KMS-11 (cell line): ENCODE measurements around the gene SHROOM1.
A peak's percentile ranks its signal among the peaks of the same experiment; 100 is the strongest.

Experiments used
- H2AFZ ChIP-seq: fragments of 200-600 bp; sonication (generic); 2 replicates; pipeline ENCODE4 v1.6.1; 2016; ENCODE audit warnings: antibody characterized with exemption, mixed run types, low read depth
- H3K27ac ChIP-seq: fragments of 200-600 bp; sonication (generic); 2 replicates; pipeline ENCODE4 v1.6.1; 2016; ENCODE audit warnings: mild to moderate bottlenecking, mixed run types
- H3K27me3 ChIP-seq: fragments of 200-600 bp; sonication (generic); 2 replicates; pipeline ENCODE4 v1.6.1; 2017; ENCODE audit warnings: mild to moderate bottlenecking, low read depth, mixed run types, moderate library complexity; ENCODE audit not compliant: insufficient read depth
- H3K36me3 ChIP-seq: fragments of 200-600 bp; sonication (generic); 2 replicates; pipeline ENCODE4 v1.6.1; 2017; ENCODE audit warnings: mild to moderate bottlenecking, mixed run types; ENCODE audit not compliant: insufficient read depth
- H3K4me1 ChIP-seq: fragments of 200-600 bp; sonication (generic); 2 replicates; pipeline ENCODE4 v1.6.1; 2016; ENCODE audit warnings: mild to moderate bottlenecking, low read depth, mixed run types; ENCODE audit not compliant: poor library complexity, severe bottlenecking
- H3K4me2 ChIP-seq: fragments of 200-600 bp; sonication (generic); 2 replicates; pipeline ENCODE4 v1.7.0; 2016; ENCODE audit warnings: mild to moderate bottlenecking, mixed run types
- H3K4me3 ChIP-seq: fragments of 200-600 bp; sonication (generic); IDR thresholded peaks from 2 replicates; pipeline ENCODE4 v1.6.1; 2017; ENCODE audit warnings: low read depth, low read length, mixed read lengths; ENCODE audit not compliant: insufficient read depth
- H3K79me2 ChIP-seq: fragments of 200-600 bp; sonication (generic); 2 replicates; pipeline ENCODE4 v1.6.1; 2016; ENCODE audit warnings: low read depth, mixed run types; ENCODE audit not compliant: insufficient read depth
- H3K9ac ChIP-seq: fragments of 200-600 bp; sonication (generic); 2 replicates; pipeline ENCODE4 v1.6.1; 2016; ENCODE audit warnings: mild to moderate bottlenecking, mixed run types
- H4K20me1 ChIP-seq: fragments of 200-600 bp; sonication (generic); 2 replicates; pipeline ENCODE4 v1.6.1; 2016; ENCODE audit warnings: mild to moderate bottlenecking, mixed run types; ENCODE audit not compliant: insufficient read depth
- CTCF ChIP-seq: fragments of 200-600 bp; sonication (generic); conservative IDR thresholded peaks from 2 replicates; pipeline ENCODE4 v1.6.1; 2017; ENCODE audit warnings: low read depth, mild to moderate bottlenecking, antibody characterized with exemption, low read length, moderate library complexity, mixed read lengths

SHROOM1 gene

GRCh38 chr5:132787076-132787475 lies 43.4 kb downstream of the SHROOM1 start:
- Histone ChIP-seq H3K4me3 (no peak overlapping the region), H3K4me2 (no peak overlapping the region), H3K9ac (no peak overlapping the region), H2AFZ (no peak overlapping the region), H4K20me1 (no peaks in the 10 kb centered on the region), H3K27ac (no peak overlapping the region), H3K4me1 (peaks cover 30% of the 10 kb centered on the region), H3K36me3 (no peaks in the 10 kb centered on the region), H3K79me2 (no peaks in the 10 kb centered on the region), H3K27me3 (no peaks in the 10 kb centered on the region)
- no peak for TF ChIP-seq CTCF

- no peaks in the 10 kb centered on the region for H3K36me3 ChIP-seq
- peaks cover 37% of the 10 kb centered on the region for H3K4me1 ChIP-seq
- no peaks in the 10 kb centered on the region for H3K27me3 ChIP-seq
- no peaks in the 10 kb centered on the region for H3K79me2 ChIP-seq
- no peak overlapping the region for H3K4me3 ChIP-seq
- TF ChIP-seq CTCF = no peak
- no peaks in the 10 kb centered on the region for H4K20me1 ChIP-seq
- peak overlapping the region; percentile 87 for H2AFZ ChIP-seq
- H3K4me2 ChIP-seq = peak overlapping the region; percentile 54
- H3K27ac ChIP-seq = peak overlapping the region; percentile 67
- H3K9ac ChIP-seq = peak overlapping the region; percentile 53; the same call in 1 of the 2 replicates
These were observed 44.6 kb downstream of the SHROOM1 start for GRCh38 chr5:132785864-132786263.

- TF ChIP-seq CTCF = no peak
- Histone ChIP-seq H3K4me1 (peaks cover 42% of the 10 kb centered on the region), H3K9ac (peak overlapping the region; percentile 53; the same call in 1 of the 2 replicates), H3K79me2 (no peaks in the 10 kb centered on the region), H3K27me3 (no peaks in the 10 kb centered on the region), H3K36me3 (no peaks in the 10 kb centered on the region), H4K20me1 (no peaks in the 10 kb centered on the region), H3K27ac (peak overlapping the region; percentile 67), H3K4me2 (peak overlapping the region; percentile 54), H3K4me3 (no peak overlapping the region), H2AFZ (peak overlapping the region; percentile 87)
These were observed 45.1 kb downstream of the SHROOM1 start for GRCh38 chr5:132785365-132785764.

GRCh38 chr5:132782101-132782500 lies 48.3 kb downstream of the SHROOM1 start:
- H3K4me3 ChIP-seq = no peak overlapping the region
- no peak for TF ChIP-seq CTCF
- H3K4me2 ChIP-seq = no peak overlapping the region
- H2AFZ ChIP-seq = no peak overlapping the region
- H3K4me1 ChIP-seq = peaks cover 65% of the 10 kb centered on the region
- no peak overlapping the region for H3K9ac ChIP-seq
- no peaks in the 10 kb centered on the region for H4K20me1 ChIP-seq
- H3K79me2 ChIP-seq = no peaks in the 10 kb centered on the region
- no peak overlapping the region for H3K27ac ChIP-seq
- H3K36me3 ChIP-seq = no peaks in the 10 kb centered on the region
- no peaks in the 10 kb centered on the region for H3K27me3 ChIP-seq
